ENCODE data around the gene PITPNB. TPM values are rescaled to one million over a fixed set of nuclear protein-coding genes. Genes with fewer than 3 reads are reported as not detected.

PITPNB gene
- total and polyA plus RNA-seq, 2 experiments from 2014 or later = 50.9 to 56.0 TPM

DNA sequence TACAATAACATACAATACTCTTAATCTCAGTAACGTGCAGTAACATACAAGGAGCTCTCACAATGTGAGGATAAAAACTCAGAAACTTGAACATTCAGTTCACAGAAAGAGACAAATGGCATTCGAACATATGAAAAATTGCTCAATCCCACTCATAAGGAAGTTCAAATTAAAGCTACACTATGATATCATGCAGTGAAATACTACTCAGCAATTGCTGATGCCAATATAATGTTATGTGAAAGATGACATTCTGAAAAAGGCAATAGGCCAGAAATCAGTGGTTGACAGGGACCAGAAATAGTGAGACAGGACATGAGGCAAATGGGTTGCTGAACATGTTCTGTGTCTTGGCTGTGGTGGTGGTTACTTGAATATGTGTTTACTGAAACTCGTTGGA lies 33.7 kb upstream of the PITPNB start (continued):
- TF ChIP-seq, protein P1, sequence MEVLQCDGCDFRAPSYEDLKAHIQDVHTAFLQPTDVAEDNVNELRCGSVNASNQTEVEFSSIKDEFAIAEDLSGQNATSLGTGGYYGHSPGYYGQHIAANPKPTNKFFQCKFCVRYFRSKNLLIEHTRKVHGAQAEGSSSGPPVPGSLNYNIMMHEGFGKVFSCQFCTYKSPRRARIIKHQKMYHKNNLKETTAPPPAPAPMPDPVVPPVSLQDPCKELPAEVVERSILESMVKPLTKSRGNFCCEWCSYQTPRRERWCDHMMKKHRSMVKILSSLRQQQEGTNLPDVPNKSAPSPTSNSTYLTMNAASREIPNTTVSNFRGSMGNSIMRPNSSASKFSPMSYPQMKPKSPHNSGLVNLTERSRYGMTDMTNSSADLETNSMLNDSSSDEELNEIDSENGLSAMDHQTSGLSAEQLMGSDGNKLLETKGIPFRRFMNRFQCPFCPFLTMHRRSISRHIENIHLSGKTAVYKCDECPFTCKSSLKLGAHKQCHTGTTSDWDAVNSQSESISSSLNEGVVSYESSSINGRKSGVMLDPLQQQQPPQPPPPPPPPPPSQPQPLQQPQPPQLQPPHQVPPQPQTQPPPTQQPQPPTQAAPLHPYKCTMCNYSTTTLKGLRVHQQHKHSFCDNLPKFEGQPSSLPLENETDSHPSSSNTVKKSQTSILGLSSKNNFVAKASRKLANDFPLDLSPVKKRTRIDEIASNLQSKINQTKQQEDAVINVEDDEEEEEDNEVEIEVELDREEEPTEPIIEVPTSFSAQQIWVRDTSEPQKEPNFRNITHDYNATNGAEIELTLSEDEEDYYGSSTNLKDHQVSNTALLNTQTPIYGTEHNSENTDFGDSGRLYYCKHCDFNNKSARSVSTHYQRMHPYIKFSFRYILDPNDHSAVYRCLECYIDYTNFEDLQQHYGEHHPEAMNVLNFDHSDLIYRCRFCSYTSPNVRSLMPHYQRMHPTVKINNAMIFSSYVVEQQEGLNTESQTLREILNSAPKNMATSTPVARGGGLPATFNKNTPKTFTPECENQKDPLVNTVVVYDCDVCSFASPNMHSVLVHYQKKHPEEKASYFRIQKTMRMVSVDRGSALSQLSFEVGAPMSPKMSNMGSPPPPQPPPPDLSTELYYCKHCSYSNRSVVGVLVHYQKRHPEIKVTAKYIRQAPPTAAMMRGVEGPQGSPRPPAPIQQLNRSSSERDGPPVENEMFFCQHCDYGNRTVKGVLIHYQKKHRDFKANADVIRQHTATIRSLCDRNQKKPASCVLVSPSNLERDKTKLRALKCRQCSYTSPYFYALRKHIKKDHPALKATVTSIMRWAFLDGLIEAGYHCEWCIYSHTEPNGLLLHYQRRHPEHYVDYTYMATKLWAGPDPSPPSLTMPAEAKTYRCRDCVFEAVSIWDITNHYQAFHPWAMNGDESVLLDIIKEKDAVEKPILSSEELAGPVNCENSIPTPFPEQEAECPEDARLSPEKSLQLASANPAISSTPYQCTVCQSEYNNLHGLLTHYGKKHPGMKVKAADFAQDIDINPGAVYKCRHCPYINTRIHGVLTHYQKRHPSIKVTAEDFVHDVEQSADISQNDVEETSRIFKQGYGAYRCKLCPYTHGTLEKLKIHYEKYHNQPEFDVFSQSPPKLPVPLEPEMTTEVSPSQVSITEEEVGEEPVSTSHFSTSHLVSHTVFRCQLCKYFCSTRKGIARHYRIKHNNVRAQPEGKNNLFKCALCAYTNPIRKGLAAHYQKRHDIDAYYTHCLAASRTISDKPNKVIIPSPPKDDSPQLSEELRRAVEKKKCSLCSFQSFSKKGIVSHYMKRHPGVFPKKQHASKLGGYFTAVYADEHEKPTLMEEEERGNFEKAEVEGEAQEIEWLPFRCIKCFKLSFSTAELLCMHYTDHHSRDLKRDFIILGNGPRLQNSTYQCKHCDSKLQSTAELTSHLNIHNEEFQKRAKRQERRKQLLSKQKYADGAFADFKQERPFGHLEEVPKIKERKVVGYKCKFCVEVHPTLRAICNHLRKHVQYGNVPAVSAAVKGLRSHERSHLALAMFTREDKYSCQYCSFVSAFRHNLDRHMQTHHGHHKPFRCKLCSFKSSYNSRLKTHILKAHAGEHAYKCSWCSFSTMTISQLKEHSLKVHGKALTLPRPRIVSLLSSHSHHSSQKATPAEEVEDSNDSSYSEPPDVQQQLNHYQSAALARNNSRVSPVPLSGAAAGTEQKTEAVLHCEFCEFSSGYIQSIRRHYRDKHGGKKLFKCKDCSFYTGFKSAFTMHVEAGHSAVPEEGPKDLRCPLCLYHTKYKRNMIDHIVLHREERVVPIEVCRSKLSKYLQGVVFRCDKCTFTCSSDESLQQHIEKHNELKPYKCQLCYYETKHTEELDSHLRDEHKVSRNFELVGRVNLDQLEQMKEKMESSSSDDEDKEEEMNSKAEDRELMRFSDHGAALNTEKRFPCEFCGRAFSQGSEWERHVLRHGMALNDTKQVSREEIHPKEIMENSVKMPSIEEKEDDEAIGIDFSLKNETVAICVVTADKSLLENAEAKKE (CRISPR knock-in tag; IDR thresholded peaks at IDR 0.05) = no peak
- no peak for TF ChIP-seq JUNB (IDR thresholded peaks at IDR 0.05; ENCODE audit: unreplicated experiment)

DNA sequence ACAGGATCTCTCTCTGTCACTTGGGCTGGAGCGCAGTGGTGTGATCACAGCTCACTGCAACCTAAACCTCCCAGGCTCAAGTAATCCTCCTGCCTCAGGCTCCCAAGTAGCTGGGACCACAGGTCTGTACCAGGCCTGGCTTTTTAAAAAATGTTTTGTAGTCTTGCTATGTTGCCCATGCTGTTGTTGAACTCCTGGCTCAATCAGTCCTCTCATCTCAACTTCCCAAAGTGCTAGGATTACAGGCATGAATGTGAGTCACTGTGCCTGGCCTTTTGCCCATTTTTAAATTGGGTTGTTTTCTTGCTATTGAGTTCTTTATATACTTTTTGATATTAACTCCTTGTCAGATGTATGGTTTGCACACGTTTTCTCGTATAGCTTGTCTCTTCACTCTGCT lies 33.0 kb upstream of the PITPNB start:
- no peak overlapping the region for H3K27ac Mint-ChIP-seq
- no peak for TF ChIP-seq JUNB (IDR thresholded peaks at IDR 0.05; ENCODE audit: unreplicated experiment)
- no peak for TF ChIP-seq POLR2AphosphoS5 (IDR thresholded peaks at IDR 0.05; ENCODE audit: low read depth)
- TF ChIP-seq NANOG (IDR thresholded peaks at IDR 0.05; ENCODE audit: borderline replicate concordance) = no peak
- TF ChIP-seq, protein P1 (CRISPR knock-in tag; IDR thresholded peaks at IDR 0.05) = no peak
- TF ChIP-seq, protein P2, sequence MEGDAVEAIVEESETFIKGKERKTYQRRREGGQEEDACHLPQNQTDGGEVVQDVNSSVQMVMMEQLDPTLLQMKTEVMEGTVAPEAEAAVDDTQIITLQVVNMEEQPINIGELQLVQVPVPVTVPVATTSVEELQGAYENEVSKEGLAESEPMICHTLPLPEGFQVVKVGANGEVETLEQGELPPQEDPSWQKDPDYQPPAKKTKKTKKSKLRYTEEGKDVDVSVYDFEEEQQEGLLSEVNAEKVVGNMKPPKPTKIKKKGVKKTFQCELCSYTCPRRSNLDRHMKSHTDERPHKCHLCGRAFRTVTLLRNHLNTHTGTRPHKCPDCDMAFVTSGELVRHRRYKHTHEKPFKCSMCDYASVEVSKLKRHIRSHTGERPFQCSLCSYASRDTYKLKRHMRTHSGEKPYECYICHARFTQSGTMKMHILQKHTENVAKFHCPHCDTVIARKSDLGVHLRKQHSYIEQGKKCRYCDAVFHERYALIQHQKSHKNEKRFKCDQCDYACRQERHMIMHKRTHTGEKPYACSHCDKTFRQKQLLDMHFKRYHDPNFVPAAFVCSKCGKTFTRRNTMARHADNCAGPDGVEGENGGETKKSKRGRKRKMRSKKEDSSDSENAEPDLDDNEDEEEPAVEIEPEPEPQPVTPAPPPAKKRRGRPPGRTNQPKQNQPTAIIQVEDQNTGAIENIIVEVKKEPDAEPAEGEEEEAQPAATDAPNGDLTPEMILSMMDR (conservative IDR thresholded peaks at IDR 0.05; ENCODE audit: low read depth in 2 of 2) = no peak

More for the DNA sequence above, 33.0 kb upstream of the PITPNB start:
- 0 out of 3 replicates have a peak, but pooled peaks cover 3% of the 10 kb centered on the region for H3K4me1 Mint-ChIP-seq
- Histone ChIP-seq H3F3A (replicated peaks; ENCODE audit: low read depth) (no peaks in the 10 kb centered on the region), H3K36me3 (ENCODE audit: insufficient read depth) (no peaks in the 10 kb centered on the region), H3K4me2 (no peak overlapping the region), H3K27me3 (ENCODE audit: insufficient read depth) (no peaks in the 10 kb centered on the region), H3K79me2 (replicated peaks; ENCODE audit: insufficient read depth) (no peaks in the 10 kb centered on the region), H3K4me3 (no peak overlapping the region), H4K20me1 (replicated peaks; ENCODE audit: insufficient read depth) (no peaks in the 10 kb centered on the region), H3K27ac (ENCODE audit: low read depth) (no peak overlapping the region), H3K9me2 (ENCODE audit: insufficient read depth) (no peaks in the 10 kb centered on the region), H2AFZ (no peak overlapping the region), H3K4me1 (ENCODE audit: insufficient read depth) (no peaks in the 10 kb centered on the region)
- H3K4me3 Mint-ChIP-seq = no peak overlapping the region
- peaks cover 4% of the 10 kb centered on the region; the same call in 2 of the 3 replicates for H3K9me3 Mint-ChIP-seq
- ATAC-seq = no peak
- no peaks in the 10 kb centered on the region for H3K27me3 Mint-ChIP-seq (ENCODE audit: insufficient read depth, low read depth, poor library complexity)
- DNase-seq (ENCODE audit: low spot score) = no peak
- H3K36me3 Mint-ChIP-seq (ENCODE audit: low read depth) = peaks cover 3% of the 10 kb centered on the region; the same call in 1 of the 3 replicates
